HCEC 1CT (cell line): ENCODE measurements around the gene ADAMTS9.

Experiments used
- DNase-seq: peaks from one replicate; pipeline ENCODE4 v3.0.0-alpha.2; 2017

Gene ADAMTS9

DNA sequence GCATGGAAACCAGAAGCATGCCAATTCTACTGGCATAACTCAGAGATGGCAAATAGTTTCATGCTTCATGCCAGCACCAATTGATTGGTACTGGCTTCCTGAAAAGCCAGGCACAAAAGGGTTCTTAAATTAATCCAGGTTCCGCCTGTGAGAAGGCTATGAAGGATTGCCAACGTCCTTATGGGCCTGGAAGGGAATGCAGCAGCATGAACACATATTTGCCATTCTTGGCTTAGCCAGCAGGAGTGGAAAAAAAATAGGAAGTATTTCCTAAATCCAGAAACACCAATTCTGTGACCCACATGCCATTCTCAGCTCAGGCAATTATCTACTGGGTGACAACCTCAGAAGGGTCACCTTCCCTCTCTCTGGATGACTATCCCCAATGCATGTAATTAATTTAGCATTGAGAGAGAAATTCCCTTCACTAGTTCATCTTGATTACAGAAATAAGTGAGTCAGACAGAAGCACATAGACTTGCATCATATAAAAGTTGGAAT is 36.0 kb downstream of the ADAMTS9 start:
- DNase-seq, result no peak

DNA sequence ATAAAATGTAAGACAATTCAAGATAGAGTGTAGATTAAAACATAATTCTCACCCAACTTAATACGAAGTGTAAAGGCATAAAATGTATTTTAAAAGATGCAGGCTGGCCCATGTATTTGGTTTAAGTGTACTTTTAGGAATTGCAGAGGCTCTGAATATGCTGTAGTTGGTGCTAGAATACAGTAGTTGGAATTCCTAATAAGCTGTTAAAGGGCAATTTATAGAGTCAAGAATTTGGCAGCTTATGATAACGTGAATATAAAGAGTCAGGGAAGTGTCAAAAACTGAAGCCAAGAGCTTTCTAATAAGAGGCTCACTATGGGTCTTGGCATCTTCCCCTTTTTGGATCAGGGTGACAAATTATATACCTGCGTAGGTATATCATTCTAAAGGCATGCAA is 36.5 kb downstream of the ADAMTS9 start:
- DNase-seq, result no peak

- DNase-seq, result peak; percentile 3
Measured at GRCh38 chr3:64650715-64651114, 37.1 kb downstream of the ADAMTS9 start.

DNA sequence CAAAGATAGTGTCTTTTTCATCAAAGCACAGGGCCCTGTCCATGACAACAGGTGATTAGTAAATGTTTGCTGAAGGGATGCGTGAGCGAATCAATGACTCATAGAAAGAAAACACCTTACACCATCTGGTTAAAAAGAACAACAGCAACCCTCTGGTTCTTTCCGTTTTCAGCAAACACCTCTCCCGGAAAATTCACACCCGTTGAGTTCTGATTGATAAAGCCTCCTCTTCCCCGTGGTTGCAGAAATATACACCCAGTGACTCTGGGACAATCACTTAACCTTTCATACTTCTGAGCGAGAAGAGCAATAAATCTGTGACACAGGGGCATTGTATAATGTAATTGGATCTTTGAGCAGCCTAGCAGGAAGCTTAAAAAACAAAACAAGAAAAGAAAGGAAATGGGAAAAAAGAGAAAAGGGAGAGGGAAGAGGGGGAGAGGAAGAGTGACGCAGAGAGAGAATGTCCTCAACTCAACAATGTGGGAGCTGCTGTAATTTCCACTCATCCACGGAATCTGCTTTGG is 37.6 kb downstream of the ADAMTS9 start:
- DNase-seq, result no peak

- no peak for DNase-seq
Measured at GRCh38 chr3:64648927-64649906, 38.6 kb downstream of the ADAMTS9 start.

DNA sequence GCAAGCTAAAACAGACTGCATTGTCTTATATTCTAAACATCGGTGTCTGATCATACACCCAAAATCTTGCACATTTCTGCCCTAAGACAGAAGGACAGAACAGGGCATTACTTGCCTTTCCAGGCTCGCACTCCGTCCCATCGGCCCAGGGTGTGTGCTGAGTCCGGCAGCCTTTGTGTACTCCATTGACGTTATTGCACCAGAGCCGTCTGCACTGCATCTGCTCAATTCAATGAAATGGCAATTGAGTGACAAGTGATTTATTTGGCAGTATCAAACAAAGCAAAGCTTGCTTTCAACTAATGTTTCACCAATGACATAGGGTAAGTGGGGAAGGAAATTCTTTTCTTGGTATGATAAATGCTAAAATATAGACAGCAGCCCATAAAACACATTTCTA is 40.0 kb downstream of the ADAMTS9 start:
- DNase-seq, result no peak

- DNase-seq, result no peak
Measured at GRCh38 chr3:64645243-64645642, 42.6 kb downstream of the ADAMTS9 start.

GRCh38 chr3:64644483-64644882 is 43.3 kb downstream of the ADAMTS9 start:
- DNase-seq, result no peak

- peak; percentile 4 for DNase-seq
Measured at GRCh38 chr3:64642327-64643151, 45.3 kb downstream of the ADAMTS9 start.

DNA sequence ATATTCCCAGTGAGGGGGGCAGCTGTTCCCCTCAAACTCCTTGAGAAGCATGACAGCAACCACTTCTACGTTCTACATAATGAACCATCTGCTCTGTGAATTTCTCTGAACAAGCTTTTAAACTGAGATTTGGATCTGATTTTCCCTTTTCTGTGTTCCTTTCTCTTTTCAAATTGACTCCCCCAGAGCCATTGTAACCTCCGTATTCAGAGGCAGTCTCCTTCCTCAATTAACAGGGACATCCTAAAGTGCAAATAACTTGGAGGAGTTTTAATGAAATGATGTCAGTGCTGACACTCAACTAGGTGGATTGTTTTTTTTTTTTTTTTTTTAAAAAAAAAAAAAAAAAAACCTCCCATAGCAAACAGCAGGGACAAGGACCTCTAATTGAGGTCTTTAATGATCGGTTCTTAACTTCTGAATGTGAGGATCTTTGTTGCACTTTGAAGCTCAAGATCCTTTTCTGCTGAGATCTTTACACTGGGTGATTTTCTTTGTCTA is 48.8 kb downstream of the ADAMTS9 start:
- no peak for DNase-seq

- DNase-seq, result no peak
Measured at GRCh38 chr3:64638511-64638910, 49.3 kb downstream of the ADAMTS9 start.

DNA sequence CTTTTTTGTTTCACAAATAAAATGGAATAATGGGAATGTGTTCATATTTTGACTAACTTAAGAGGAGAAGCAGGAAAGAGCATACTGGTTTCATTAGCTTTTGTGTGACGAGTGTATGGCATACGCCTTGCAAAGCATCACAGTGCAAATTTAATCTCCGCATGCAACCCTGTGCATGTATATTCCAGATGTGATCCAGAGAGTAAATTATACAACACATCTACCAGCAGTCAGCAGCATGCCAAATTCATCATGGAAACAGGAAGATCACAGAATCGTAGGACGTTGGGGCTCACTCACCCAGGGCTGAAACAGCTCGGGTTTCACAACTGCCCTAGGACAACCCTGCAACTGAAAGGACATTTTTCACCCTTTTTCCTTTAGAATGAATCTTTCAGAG is 53.4 kb downstream of the ADAMTS9 start:
- DNase-seq, result no peak

DNA sequence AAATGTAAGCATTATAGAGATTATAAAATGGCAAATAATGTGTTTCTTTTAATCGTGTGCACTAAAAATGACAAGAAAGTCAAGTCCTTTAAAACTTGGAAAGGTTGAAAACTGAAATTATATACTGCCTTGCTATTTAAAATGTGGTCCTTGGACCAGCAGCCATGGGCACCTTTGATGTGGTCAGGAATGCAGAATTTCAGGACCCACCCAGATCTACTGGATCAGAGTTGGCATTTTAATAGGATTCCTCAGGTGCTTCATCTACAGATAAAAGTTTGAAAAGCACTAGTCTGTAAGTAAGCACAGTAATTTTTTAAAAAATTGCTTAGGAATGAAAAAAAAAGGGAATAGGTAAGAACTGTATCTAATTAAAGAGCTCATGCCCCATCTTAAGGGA is 55.8 kb downstream of the ADAMTS9 start:
- no peak for DNase-seq

- peak; percentile 12 for DNase-seq
Measured at GRCh38 chr3:64627471-64628321, 60.1 kb downstream of the ADAMTS9 start.

DNA sequence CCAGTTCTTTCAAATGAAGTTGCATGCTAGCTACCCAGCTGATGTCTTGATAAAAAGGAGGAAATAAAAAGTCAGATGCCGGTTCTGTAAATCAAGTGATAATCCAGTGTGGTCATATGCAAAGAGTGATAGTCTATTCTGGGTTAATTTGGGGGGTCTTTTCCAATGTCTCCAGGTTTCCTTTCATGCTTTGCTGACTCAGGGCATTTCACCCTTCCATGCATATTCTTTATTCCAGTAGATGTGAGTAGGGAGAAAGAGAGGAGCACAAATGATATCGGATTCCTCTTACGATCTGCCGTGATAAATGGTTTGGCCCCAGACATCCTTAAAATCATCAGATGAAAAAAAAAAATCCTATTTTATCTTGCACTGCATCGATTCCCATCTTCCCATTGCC is 60.8 kb downstream of the ADAMTS9 start:
- no peak for DNase-seq

DNA sequence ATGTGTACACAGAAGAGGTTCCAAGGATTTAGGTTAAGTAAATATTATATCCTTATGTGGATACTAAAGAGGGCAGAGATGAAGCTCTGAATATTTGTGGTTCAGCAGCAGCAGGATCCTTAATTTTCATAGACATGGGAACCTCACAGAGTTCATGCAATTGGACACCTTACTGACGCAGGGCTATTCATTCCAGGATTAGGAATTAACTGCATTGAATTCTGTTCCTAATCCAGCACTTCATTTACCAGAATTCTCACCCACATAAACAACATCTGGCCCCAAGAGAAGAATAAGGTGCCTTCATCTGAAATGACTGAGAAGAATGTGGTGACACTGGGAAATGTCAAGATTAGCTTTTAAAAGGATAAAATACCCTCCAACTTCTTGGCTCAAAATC is 62.4 kb downstream of the ADAMTS9 start:
- DNase-seq, result no peak

- DNase-seq, result no peak
Measured at GRCh38 chr3:64623125-64623524, 64.7 kb downstream of the ADAMTS9 start.

GRCh38 chr3:64621726-64622395 is 65.9 kb downstream of the ADAMTS9 start:
- no peak for DNase-seq

- DNase-seq, result no peak
Measured at GRCh38 chr3:64621275-64621674, 66.5 kb downstream of the ADAMTS9 start.

- DNase-seq, result no peak
Measured at GRCh38 chr3:64620020-64620419, 67.8 kb downstream of the ADAMTS9 start.

GRCh38 chr3:64619216-64619615 is 68.6 kb downstream of the ADAMTS9 start:
- no peak for DNase-seq

DNA sequence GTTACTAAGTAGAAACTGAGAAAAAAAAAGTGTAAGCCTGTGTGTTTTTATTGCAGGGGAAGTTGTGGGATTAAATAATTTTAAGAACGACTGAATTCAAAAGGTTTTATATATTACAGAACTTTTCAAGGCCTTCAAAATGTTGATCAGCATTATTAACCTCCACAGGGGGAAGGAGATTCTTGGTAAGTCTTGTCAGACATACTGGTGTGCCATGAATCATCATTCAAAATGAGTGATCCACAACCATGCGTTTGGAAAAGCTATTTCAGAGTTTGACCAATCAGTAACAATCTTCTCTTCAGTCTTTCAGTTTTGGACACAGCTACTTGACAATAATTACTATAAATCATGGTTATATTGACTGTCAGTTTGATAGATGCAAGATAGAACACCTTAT is 70.2 kb downstream of the ADAMTS9 start:
- no peak for DNase-seq
